Osteocyte (in vitro differentiated cells): ENCODE results near the gene CRTAP. TPM values are rescaled to one million over a fixed set of nuclear protein-coding genes. Genes with fewer than 3 reads are reported as not detected.
A peak's percentile ranks its signal among the peaks of the same experiment; 100 is the strongest.
"Not testable (repeated sequence)": the region's sequence is repeated elsewhere in the genome, so short reads cannot be mapped to it uniquely, and the experiment has no call there.

Experiments
- DNase-seq: peaks from one replicate; pipeline ENCODE4 v3.0.0; 2021; ENCODE audit warnings: mixed read lengths; ENCODE audit not compliant: unreplicated experiment; ENCODE audit errors: extremely low spot score
- H3K27ac Mint-ChIP-seq: one replicate; pipeline ENCODE4 v1.8.0; 2021; ENCODE audit warnings: mild to moderate bottlenecking, mixed read lengths; ENCODE audit not compliant: unreplicated experiment
- H3K27me3 Mint-ChIP-seq: one replicate; pipeline ENCODE4 v1.8.0; 2021; ENCODE audit warnings: mixed read lengths; ENCODE audit not compliant: unreplicated experiment
- H3K36me3 Mint-ChIP-seq: one replicate; pipeline ENCODE4 v1.8.0; 2021; ENCODE audit warnings: mixed read lengths; ENCODE audit not compliant: unreplicated experiment
- H3K4me1 Mint-ChIP-seq: one replicate; pipeline ENCODE4 v1.8.0; 2021; ENCODE audit warnings: mixed read lengths; ENCODE audit not compliant: unreplicated experiment
- H3K4me3 Mint-ChIP-seq: one replicate; pipeline ENCODE4 v1.8.0; 2021; ENCODE audit warnings: mild to moderate bottlenecking, moderate library complexity, mixed read lengths; ENCODE audit not compliant: unreplicated experiment
- H3K9me3 Mint-ChIP-seq: one replicate; pipeline ENCODE4 v1.8.0; 2021; ENCODE audit warnings: mixed read lengths; ENCODE audit not compliant: unreplicated experiment
- total RNA-seq: library from RNA; stranded (reverse); gene quantifications from 2 replicates; pipeline ENCODE4 v1.2.1, GENCODE V29; 2021
- TF ChIP-seq, protein P1 (sequence below): fragments of 200-600 bp; sonication (generic); IDR thresholded peaks from 2 replicates; pipeline ENCODE4 v1.5.0; 2021; ENCODE audit warnings: antibody characterized with exemption, mild to moderate bottlenecking, moderate library complexity

Gene CRTAP
- total RNA-seq, 1 donor from 2014 or later = 308 TPM

DNA sequence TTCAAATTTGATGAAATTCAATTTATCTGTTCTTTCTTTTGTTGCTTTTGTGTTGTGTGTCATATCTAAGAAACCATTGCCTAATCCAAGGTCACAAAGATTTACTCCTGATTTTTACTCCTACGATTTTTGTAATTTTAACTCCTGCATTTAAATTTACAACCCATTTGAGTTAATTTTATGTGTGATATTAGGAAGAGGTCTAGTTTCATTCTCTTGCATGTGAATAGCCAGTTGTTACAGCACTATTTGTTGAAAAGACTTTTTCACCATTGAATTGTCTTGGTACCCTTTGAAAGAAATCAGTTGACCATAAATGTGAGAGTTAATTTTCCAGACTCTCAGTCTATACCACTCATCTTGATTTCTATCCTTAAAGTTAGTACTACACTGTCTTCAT is 23.9 kb downstream of the CRTAP start:
- TF ChIP-seq, protein P1, sequence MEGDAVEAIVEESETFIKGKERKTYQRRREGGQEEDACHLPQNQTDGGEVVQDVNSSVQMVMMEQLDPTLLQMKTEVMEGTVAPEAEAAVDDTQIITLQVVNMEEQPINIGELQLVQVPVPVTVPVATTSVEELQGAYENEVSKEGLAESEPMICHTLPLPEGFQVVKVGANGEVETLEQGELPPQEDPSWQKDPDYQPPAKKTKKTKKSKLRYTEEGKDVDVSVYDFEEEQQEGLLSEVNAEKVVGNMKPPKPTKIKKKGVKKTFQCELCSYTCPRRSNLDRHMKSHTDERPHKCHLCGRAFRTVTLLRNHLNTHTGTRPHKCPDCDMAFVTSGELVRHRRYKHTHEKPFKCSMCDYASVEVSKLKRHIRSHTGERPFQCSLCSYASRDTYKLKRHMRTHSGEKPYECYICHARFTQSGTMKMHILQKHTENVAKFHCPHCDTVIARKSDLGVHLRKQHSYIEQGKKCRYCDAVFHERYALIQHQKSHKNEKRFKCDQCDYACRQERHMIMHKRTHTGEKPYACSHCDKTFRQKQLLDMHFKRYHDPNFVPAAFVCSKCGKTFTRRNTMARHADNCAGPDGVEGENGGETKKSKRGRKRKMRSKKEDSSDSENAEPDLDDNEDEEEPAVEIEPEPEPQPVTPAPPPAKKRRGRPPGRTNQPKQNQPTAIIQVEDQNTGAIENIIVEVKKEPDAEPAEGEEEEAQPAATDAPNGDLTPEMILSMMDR = no peak
- H3K4me1 Mint-ChIP-seq = peaks cover 28% of the 10 kb centered on the region
- no peak for DNase-seq
- no peaks in the 10 kb centered on the region for H3K9me3 Mint-ChIP-seq
- H3K4me3 Mint-ChIP-seq = no peak overlapping the region
- H3K36me3 Mint-ChIP-seq = peaks cover 32% of the 10 kb centered on the region
- no peak overlapping the region for H3K27ac Mint-ChIP-seq
- H3K27me3 Mint-ChIP-seq = no peaks in the 10 kb centered on the region

DNA sequence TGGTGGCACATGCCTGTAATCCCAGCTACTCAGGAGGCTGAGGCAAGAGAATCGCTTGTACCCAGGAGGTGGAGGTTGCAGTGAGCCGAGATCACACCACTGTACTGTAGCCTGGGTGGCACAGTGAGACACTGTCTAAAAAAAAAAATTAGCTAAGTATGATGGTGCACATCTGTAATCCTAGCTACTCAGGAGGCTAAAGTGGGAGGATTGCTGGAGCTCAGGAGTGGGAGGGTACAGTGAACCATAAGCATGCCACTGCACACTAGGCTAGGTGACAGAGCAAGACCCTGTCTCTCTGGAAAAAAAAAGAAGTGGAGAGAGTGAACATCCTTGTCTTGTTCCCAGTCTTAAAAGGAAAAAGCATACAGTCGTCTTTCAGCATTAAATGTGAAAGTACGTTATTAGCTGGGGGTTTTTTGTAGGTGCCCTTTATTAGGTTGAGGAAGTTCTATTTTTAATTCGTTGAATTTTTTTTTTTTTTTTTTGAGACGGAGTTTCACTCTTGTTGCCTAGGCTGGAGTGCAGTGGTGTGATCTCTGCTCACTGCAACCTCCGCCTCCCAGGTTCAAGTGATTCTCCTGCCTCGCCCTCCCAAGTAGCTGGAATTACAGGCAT is 25.3 kb downstream of the CRTAP start:
- DNase-seq = not testable (repeated sequence)
- Mint-ChIP-seq H3K27ac (peak overlapping the region; percentile 80), H3K4me1 (peaks cover 33% of the 10 kb centered on the region)

DNA sequence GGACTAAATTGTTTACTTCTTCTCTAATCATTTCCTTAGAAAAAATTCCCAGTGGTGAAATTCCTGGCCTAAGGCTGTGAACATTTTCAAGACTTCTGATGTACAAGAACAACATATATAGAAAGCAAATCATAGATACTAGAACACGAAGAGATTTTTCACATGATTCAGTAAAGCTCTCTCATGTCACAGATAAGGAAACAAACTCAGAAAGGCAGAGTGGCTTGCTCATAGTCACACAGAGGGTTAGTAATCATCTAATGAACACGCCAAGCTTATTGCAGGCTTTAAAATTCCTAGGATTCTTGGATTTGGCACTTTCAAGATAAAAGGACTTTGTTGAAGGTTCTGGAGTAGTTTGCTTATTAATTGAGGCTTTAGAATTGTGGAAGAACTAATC is 26.2 kb downstream of the CRTAP start:
- Mint-ChIP-seq H3K27ac (peak overlapping the region; percentile 80), H3K36me3 (peaks cover 49% of the 10 kb centered on the region), H3K4me3 (peak overlapping the region; percentile 1), H3K27me3 (no peaks in the 10 kb centered on the region), H3K4me1 (peaks cover 42% of the 10 kb centered on the region), H3K9me3 (no peaks in the 10 kb centered on the region)
- no peak for DNase-seq
- TF ChIP-seq, protein P1 = no peak

More for the DNA sequence above, 25.3 kb downstream of the CRTAP start:
- H3K27me3 Mint-ChIP-seq, H3K4me3 Mint-ChIP-seq, H3K9me3 Mint-ChIP-seq: not testable (repeated sequence)
- H3K36me3 Mint-ChIP-seq = peaks cover 44% of the 10 kb centered on the region

DNA sequence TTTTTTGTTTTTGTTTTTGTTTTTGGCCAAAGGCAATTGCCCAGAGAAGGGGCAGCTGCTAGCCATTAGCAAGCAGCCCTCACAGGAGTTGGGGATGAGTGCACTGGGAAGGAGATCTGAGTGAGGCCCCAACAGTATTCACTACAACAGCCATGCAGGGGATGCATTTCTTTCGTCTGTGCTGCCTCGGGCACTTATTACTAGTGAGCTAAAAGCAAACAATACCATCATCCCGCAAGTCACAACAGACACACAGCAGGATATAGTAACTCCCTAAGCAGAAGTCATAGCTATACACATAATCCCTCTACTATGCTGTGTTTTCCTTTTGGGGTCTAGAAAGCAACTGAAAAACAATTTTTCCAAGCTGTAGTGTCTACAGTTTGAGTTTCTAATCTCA is 27.2 kb downstream of the CRTAP start:
- Mint-ChIP-seq H3K27ac (peak overlapping the region; percentile 80), H3K4me1 (peaks cover 52% of the 10 kb centered on the region), H3K9me3 (no peaks in the 10 kb centered on the region), H3K36me3 (peaks cover 47% of the 10 kb centered on the region), H3K4me3 (peak overlapping the region; percentile 44), H3K27me3 (no peaks in the 10 kb centered on the region)
- DNase-seq = no peak
- TF ChIP-seq, protein P1 = no peak

DNA sequence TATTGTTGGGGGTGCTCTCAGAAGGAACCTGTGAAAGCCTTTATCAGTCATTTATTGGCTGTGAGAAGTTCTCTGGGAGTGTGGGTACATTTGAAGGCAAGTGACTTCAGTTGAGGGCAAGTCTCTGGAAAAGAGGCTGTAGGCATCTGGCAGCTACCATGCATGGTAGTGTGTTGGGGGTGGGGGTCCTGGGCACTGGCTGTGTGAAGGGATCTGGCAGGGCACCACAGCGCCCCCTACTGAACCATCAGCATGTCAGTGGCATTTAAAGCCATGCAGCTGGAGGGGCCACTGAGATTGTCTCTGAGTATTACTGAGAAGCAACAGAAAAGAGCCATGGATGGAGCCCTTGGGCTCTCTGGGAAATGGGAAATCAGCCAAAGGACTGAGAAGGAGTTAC is 30.6 kb downstream of the CRTAP start:
- Mint-ChIP-seq H3K4me1 (peaks cover 71% of the 10 kb centered on the region), H3K27ac (no peak overlapping the region), H3K36me3 (peaks cover 33% of the 10 kb centered on the region), H3K9me3 (peaks cover 4% of the 10 kb centered on the region), H3K4me3 (no peak overlapping the region), H3K27me3 (no peaks in the 10 kb centered on the region)
- TF ChIP-seq, protein P1 = peak; percentile 28
- DNase-seq = peak; percentile 62
